Ishikawa (cell line): Measurements from ENCODE around the gene UBA52.

Source experiments
- CEBPB ChIP-seq: IDR thresholded peaks from 2 replicates; pipeline ENCODE4 v1.6.1; 2012
- CREB1 ChIP-seq: IDR thresholded peaks from 2 replicates; pipeline ENCODE4 v1.6.1; 2012; ENCODE audit warnings: low read depth
- EGR1 ChIP-seq: IDR thresholded peaks from 2 replicates; pipeline ENCODE4 v1.6.1; 2012
- EP300 ChIP-seq: IDR thresholded peaks from 2 replicates; pipeline ENCODE4 v1.6.1; 2012; ENCODE audit warnings: borderline replicate concordance
- FOXM1 ChIP-seq: IDR thresholded peaks from 2 replicates; pipeline ENCODE4 v1.6.1; 2012; ENCODE audit warnings: low read depth, borderline replicate concordance
- NFIC ChIP-seq: IDR thresholded peaks from 2 replicates; pipeline ENCODE4 v1.6.1; 2012
- RAD21 ChIP-seq: IDR thresholded peaks from 2 replicates; pipeline ENCODE4 v1.6.1; 2012; ENCODE audit warnings: low read depth
- TAF1 ChIP-seq: IDR thresholded peaks from 2 replicates; pipeline ENCODE4 v1.6.1; 2012; ENCODE audit warnings: low read depth, mild to moderate bottlenecking
- TCF12 ChIP-seq: IDR thresholded peaks from 2 replicates; pipeline ENCODE4 v1.6.1; 2012; ENCODE audit warnings: low read depth
- TEAD4 ChIP-seq: IDR thresholded peaks from 2 replicates; pipeline ENCODE4 v1.6.1; 2012
- YY1 ChIP-seq: IDR thresholded peaks from 2 replicates; pipeline ENCODE4 v1.6.1; 2012; ENCODE audit warnings: low read depth
- ZBTB7A ChIP-seq: IDR thresholded peaks from 2 replicates; pipeline ENCODE4 v1.6.1; 2012; ENCODE audit warnings: low read depth
- TF ChIP-seq, protein P1 (sequence below): IDR thresholded peaks from 2 replicates; pipeline ENCODE4 v1.6.1; 2012
- TF ChIP-seq, protein P2 (sequence below): IDR thresholded peaks from 2 replicates; pipeline ENCODE4 v1.6.1; 2012; ENCODE audit warnings: low read depth, mild to moderate bottlenecking
- TF ChIP-seq, protein P3 (sequence below): IDR thresholded peaks from 2 replicates; pipeline ENCODE4 v1.6.1; 2012

UBA52 gene

DNA sequence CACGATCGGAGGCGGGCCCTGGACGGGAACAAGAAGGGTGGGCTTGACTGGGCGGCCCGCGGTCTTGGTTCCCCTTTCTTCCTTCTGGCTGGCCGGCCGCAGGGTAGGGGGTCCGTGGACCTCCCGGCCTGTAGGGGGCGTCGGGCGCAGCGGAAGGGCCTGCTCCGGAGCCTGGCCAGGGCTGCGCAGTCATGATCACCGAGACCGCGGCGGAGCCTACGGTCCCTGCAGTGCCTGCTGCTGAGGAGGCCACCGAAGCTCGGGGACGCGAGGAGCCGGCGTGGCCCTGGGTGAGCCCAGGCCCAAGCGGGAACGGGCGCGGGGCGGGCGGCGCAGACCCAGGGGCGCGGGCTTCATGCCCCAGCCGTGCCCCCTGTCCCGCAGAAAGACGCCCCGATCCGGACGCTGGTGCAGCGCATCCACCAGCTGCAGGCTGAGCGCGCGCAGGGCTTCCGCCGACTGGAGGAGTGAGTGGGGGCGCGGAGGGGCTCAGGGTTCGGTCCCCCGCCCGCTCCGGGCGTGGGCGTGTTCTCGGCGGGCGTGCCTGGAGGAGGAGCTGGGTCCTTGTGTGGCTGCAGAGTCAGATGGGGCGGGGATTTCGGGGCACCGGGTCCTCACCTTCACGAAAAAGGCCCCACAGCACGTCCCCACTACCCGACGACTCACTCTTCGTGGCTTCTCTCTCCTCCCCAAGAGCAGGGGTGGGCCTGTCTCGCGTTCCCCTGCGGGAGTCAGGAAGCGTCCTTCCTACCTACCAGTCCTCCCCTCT lies 17.1 kb downstream of the UBA52 start, which contains the start of gene REX1BD:
Gene REX1BD (plus strand): TSS at position 188 of the 769 bp plus-strand sequence. CDS start 4 bp downstream, at position 192.
- TF ChIP-seq ZBTB7A, result peak; percentile 98
- TF ChIP-seq EGR1, result peak; percentile 92
- TF ChIP-seq TEAD4, result no peak
- TF ChIP-seq CREB1, result no peak
- peak; percentile 68 for TF ChIP-seq TAF1
- TF ChIP-seq RAD21, result peak; percentile 35; the same call in 1 of the 2 replicates
- no peak for TF ChIP-seq FOXM1
- TF ChIP-seq NFIC, result 0 out of 2 replicates have a peak, but pooled peaks have one; percentile 19
- 0 out of 2 replicates have a peak, but pooled peaks have one; percentile 31 for TF ChIP-seq YY1
- TF ChIP-seq, protein P1, sequence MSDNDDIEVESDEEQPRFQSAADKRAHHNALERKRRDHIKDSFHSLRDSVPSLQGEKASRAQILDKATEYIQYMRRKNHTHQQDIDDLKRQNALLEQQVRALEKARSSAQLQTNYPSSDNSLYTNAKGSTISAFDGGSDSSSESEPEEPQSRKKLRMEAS, result 0 out of 2 replicates have a peak, but pooled peaks have one; percentile 61
- peak; percentile 23; the same call in 1 of the 2 replicates for TF ChIP-seq EP300
- TF ChIP-seq, protein P2, sequence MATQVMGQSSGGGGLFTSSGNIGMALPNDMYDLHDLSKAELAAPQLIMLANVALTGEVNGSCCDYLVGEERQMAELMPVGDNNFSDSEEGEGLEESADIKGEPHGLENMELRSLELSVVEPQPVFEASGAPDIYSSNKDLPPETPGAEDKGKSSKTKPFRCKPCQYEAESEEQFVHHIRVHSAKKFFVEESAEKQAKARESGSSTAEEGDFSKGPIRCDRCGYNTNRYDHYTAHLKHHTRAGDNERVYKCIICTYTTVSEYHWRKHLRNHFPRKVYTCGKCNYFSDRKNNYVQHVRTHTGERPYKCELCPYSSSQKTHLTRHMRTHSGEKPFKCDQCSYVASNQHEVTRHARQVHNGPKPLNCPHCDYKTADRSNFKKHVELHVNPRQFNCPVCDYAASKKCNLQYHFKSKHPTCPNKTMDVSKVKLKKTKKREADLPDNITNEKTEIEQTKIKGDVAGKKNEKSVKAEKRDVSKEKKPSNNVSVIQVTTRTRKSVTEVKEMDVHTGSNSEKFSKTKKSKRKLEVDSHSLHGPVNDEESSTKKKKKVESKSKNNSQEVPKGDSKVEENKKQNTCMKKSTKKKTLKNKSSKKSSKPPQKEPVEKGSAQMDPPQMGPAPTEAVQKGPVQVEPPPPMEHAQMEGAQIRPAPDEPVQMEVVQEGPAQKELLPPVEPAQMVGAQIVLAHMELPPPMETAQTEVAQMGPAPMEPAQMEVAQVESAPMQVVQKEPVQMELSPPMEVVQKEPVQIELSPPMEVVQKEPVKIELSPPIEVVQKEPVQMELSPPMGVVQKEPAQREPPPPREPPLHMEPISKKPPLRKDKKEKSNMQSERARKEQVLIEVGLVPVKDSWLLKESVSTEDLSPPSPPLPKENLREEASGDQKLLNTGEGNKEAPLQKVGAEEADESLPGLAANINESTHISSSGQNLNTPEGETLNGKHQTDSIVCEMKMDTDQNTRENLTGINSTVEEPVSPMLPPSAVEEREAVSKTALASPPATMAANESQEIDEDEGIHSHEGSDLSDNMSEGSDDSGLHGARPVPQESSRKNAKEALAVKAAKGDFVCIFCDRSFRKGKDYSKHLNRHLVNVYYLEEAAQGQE, result no peak
- TF ChIP-seq, protein P3, sequence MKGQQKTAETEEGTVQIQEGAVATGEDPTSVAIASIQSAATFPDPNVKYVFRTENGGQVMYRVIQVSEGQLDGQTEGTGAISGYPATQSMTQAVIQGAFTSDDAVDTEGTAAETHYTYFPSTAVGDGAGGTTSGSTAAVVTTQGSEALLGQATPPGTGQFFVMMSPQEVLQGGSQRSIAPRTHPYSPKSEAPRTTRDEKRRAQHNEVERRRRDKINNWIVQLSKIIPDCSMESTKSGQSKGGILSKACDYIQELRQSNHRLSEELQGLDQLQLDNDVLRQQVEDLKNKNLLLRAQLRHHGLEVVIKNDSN, result 0 out of 2 replicates have a peak, but pooled peaks have one; percentile 14
- no peak for TF ChIP-seq CEBPB
- TF ChIP-seq TCF12, result 0 out of 2 replicates have a peak, but pooled peaks have one; percentile 61

DNA sequence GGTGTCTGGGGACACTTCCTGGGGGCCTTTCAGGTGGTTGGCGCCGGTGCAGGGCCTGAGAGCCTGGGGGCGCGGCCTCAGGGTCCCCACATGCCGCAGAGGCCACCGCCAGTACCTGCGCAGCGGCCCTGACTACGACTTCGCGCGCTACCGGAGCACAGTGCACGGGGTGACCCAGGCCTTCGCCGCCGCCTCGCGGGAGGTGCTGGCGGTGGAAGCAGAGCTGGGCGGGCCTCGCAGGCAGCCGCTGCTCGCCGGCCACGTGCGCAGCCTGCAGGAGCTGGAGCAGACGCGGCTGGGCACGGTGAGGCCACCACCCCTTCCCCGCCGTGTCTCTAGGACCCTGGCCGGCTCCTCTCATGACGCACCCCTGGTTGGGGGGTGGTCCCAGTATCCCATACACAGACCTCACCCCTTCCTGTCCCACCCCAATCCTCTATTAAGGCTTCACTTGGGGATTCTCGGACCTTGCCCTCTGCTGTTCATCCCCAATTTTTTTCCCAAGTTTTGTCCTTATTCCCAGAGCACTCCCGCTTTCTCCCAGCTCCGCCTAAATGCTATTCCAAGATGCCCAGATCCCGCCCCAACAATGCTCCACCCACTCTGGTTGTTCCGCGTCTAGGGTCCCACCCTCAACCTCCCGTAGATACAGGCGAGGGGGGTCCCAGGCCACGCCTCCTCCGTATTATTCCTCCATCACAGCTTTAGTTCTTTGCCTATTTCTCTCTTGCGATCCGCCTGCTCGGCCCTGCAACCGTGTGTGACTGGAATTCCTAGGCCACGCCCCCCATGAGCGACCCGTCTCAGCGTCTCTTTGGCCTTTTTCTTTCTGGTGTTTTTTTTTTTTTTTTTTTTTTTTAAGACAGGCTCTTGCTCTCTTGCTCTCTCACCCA lies 18.0 kb downstream of the UBA52 start:
- TF ChIP-seq YY1 (peak; percentile 22; the same call in 1 of the 2 replicates), CREB1 (no peak), TEAD4 (0 out of 2 replicates have a peak, but pooled peaks have one; percentile 38), FOXM1 (no peak), TAF1 (no peak; the same call in 1 of the 2 replicates), RAD21 (no peak; the same call in 1 of the 2 replicates), TCF12 (no peak; the same call in 1 of the 2 replicates), CEBPB (no peak), EGR1 (no peak), NFIC (peak; percentile 17; the same call in 1 of the 2 replicates)
- TF ChIP-seq, protein P2, result no peak
- TF ChIP-seq, protein P3, result peak; percentile 79
- TF ChIP-seq, protein P1, result peak; percentile 100

DNA sequence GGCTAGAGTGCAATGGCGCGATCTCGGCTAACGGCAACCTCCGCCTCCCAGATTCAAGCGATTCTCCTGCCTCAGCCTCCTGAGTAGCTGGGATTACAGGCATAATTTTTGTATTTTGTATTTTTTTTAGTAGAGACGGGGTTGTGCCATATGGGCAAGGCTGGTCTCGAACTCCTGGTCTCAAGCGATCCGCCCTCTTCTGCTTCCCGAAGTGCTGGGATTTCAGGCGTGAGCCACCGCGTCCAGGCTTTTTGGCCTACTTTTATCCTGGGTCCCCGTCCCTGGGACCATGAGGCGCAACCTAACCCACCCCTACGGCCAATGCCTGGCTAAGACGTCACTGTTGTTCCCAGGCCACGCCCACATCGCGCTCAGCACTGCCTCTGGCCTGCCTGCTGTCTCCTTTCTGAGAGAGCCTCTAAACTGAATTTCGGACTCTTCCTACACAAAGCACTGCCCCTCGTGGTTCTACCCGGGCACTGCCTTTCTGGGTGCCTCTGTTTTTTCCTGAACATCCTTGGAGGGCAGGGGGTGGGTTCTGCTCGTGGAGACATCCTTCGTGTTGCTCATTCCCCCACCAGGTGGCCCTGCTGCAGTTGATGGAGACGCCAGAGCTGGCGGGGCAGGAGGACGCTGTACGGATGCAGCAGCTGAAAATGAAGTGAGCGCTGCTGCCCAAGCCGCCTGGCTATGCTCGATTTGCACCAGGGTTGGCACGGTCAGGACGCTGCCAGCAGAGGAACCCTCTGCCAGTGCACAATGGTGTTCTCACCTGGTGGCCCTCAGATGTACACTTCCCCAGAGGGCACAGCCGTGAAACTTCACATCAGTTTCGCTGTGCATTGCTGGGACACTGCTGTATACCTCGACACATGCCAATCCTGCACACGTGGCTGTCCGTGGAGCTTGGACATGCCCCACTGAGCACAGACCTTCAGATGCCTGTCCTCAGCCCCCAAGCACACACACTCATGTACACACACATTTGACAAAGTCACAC lies 18.9 kb downstream of the UBA52 start:
- TF ChIP-seq RAD21 (no peak), FOXM1 (no peak), EGR1 (no peak), TEAD4 (no peak), ZBTB7A (no peak), TAF1 (no peak), TCF12 (no peak), YY1 (no peak), CREB1 (no peak), CEBPB (no peak), EP300 (no peak), NFIC (no peak)
- TF ChIP-seq, protein P1, result no peak
- TF ChIP-seq, protein P2, result no peak
- TF ChIP-seq, protein P3, result no peak
